ENCODE results near the gene FPR3. TPM values are rescaled to one million over a fixed set of nuclear protein-coding genes. Genes with fewer than 3 reads are reported as not detected.

FPR3 gene
- total and polyA plus RNA-seq, 11 donors, result 0.38 to 35.5 (median 2.9) TPM

- H3K9me3 ChIP-seq, result no peaks in the 10 kb centered on the region
- H3K36me3 ChIP-seq, result no peaks in the 10 kb centered on the region
- H3K4me1 ChIP-seq, result peaks cover 0 to 73% (median 34%) of the 10 kb centered on the region in 12 donors
- intact Hi-C loops (cut with DNase I), result loop anchor here in 2 of 10 donors (10.0 kb wide), 2 partner anchors 85 to 435 kb away; partner anchors contain the start of genes CLDND2 (in 1 of the 2) and ETFB (in 1 of the 2)
- H3K27ac ChIP-seq, result peak overlapping the region; percentile 79 to 99 (median 94)
- no peaks in the 10 kb centered on the region for H3K27me3 ChIP-seq
- 34 to 43% (median 35%) methylated on average over 9 to 13 of the region's 13 CpGs for WGBS, 4 donors
- no peak for TF ChIP-seq CTCF (IDR thresholded peaks at IDR 0.05)
- no peak for TF ChIP-seq POLR2A (IDR thresholded peaks at IDR 0.05)
- DNase-seq, result peak in 3 of 5 donors; percentile 35 to 55 (median 44)
- ATAC-seq, result peak; percentile 18 to 59 (median 34)
- peak overlapping the region in 5 of 12 donors; percentile 6 to 53 (median 14) for H3K4me3 ChIP-seq
These were observed 5.0 kb downstream of the FPR3 start for GRCh38 chr19:51799774-51800472.

- WGBS, 4 donors, result 8 to 16% (median 12%) methylated on average over 7 of the region's 7 CpGs
- H3K27me3 ChIP-seq, result no peaks in the 10 kb centered on the region
- intact Hi-C loops (cut with DNase I), result loop anchor here in 1 of 10 donors (10.0 kb wide), 1 partner anchor 86 kb away; no protein-coding TSS in a partner anchor
- H3K36me3 ChIP-seq, result no peaks in the 10 kb centered on the region
- no peak for TF ChIP-seq CTCF (IDR thresholded peaks at IDR 0.05)
- TF ChIP-seq POLR2A (IDR thresholded peaks at IDR 0.05), result no peak
- H3K4me3 ChIP-seq, result peak overlapping the region in 2 of 12 donors; percentile 46 to 53
- H3K4me1 ChIP-seq, result peaks cover 0 to 80% (median 34%) of the 10 kb centered on the region in 12 donors
- ATAC-seq, result peak; percentile 77 to 87 (median 84)
- DNase-seq, result peak; percentile 84 to 96 (median 90)
- H3K9me3 ChIP-seq, result no peaks in the 10 kb centered on the region
- peak overlapping the region; percentile 77 to 99 (median 94) for H3K27ac ChIP-seq
These were observed 5.7 kb downstream of the FPR3 start for GRCh38 chr19:51800473-51801244.

- 79 to 88% (median 83%) methylated on average over 2 of the region's 2 CpGs for whole genome bisulfite sequencing, 4 donors
- intact Hi-C loops (cut with DNase I), result loop anchor here in 1 of 10 donors (10.0 kb wide), 1 partner anchor 88 kb away; no protein-coding TSS in a partner anchor
- no peak overlapping the region for H3K4me3 ChIP-seq
- peak overlapping the region in 1 of 12 donors; percentile 91 for H3K27ac ChIP-seq
- no peaks in the 10 kb centered on the region for H3K9me3 ChIP-seq
- H3K4me1 ChIP-seq, result peaks cover 0 to 93% (median 35%) of the 10 kb centered on the region in 12 donors
- DNase-seq (no peak), ATAC-seq (no peak)
- no peaks in the 10 kb centered on the region for H3K27me3 ChIP-seq
- no peak for TF ChIP-seq POLR2A (IDR thresholded peaks at IDR 0.05)
- TF ChIP-seq CTCF (IDR thresholded peaks at IDR 0.05), result no peak
- no peaks in the 10 kb centered on the region for H3K36me3 ChIP-seq
These were observed 7.8 kb downstream of the FPR3 start for GRCh38 chr19:51802775-51803174.

GRCh38 chr19:51803519-51803918, 8.6 kb downstream of the FPR3 start:
- DNase-seq (no peak), ATAC-seq (no peak)
- Histone ChIP-seq H3K27ac (peak overlapping the region in 9 of 12 donors; percentile 27 to 91 (median 49)), H3K4me3 (no peak overlapping the region), H3K4me1 (peaks cover 0 to 94% (median 33%) of the 10 kb centered on the region in 12 donors), H3K36me3 (no peaks in the 10 kb centered on the region), H3K9me3 (no peaks in the 10 kb centered on the region), H3K27me3 (no peaks in the 10 kb centered on the region)
- WGBS, 4 donors, result 80 to 84% (median 83%) methylated on average over 4 of the region's 4 CpGs
- no peak for TF ChIP-seq CTCF (IDR thresholded peaks at IDR 0.05)
- no peak for TF ChIP-seq POLR2A (IDR thresholded peaks at IDR 0.05)
- intact Hi-C loops (cut with DNase I), result loop anchor here in 1 of 10 donors (10.0 kb wide), 1 partner anchor 89 kb away; no protein-coding TSS in a partner anchor
